Amniotic stem cell (primary cell): ENCODE measurements around the gene ASXL3.

ENCODE experiments used
- DNase-seq: peaks from one replicate; lab custom pipeline; 2025; lab: John Stamatoyannopoulos, UW

The ASXL3 gene

GRCh38 chr18:33660696-33661310 lies 82.8 kb downstream of the ASXL3 start:
- DNase-seq = no peak

DNA sequence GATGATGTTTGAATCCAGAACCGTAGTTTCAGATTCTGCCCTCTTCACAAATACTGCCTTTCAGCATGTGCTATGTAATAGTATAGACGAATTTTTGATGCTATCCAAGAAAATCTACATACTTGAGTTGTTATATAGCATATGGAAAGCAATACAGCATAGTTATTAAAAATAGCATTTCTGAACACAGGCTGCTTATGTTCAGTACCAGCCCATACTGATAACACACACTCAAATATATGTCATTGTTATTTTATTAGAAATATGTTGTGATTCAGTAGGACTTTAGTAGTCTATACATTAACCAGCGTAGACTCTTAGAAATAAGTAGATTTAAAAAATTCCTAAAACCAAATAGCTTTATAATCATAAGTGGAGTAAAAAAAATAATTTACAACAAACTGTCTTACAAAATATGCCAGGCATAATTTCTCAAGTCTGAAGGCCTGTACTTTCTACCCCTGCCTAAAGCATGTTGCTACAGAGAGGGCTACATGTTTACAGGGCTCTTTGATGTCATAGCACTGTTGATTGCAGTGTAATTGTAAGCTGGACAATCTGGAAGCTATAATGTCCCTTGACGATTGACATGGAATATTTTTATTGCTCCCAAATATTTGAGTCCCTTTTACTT lies 86.3 kb downstream of the ASXL3 start:
- no peak for DNase-seq

- DNase-seq = no peak
These were observed 87.2 kb downstream of the ASXL3 start for GRCh38 chr18:33665187-33665586.

DNA sequence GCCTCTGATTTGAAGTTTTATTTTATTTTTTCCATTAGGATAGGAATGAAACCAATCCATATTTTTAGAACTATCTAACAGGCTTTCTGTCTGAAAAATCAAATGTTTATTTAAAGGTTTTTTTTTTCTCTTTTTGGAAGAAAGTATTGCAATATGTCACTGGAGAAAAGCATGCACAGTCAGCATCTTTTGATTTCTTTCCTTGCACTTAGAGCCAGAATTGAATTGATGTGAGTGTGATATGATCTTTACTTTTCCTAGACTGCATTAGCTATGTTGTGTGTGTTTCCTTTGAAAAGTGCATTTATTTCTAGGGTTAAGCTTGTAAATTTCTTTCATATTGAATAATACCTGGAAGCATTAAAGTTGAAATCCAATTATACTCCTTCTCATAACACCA lies 87.6 kb downstream of the ASXL3 start:
- no peak for DNase-seq

DNA sequence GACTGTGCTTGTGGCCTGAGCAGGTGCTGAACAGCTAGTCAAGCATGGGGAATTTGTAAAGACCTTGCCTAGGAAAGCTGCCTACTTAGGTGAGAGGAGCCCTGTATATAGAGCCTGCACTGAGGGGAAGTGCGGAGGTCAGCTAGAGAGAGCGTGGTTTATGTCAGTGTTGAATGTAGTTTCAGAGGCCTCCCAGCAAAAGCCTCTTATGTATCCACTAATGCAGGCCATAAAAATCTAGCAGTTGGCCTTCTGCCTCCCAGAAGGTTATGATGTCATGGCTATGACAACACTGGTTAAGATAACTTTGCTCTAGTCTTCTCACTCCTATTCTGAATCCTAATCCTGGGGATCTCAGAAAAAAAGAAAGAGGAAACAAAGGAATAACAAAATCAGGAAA lies 88.9 kb downstream of the ASXL3 start:
- no peak for DNase-seq

DNA sequence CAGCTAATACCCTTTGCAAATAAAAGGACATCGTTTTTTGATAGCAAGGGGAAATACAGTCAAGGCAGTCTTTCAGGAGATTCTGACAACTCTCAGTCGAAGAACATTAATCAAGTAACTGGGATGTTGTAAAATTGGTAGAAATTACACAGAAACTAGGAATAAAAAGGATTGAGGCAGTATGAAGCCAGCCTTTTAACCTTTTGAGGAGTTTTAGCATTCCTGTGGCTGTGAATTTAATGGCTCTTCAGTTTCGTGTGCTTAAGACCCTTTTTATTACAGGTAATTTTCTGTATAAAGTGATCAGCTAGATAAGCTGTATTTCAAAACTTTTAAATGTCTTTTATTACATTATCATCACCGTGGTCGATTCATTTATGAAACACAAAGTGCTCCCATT lies 91.6 kb downstream of the ASXL3 start:
- no peak for DNase-seq

DNA sequence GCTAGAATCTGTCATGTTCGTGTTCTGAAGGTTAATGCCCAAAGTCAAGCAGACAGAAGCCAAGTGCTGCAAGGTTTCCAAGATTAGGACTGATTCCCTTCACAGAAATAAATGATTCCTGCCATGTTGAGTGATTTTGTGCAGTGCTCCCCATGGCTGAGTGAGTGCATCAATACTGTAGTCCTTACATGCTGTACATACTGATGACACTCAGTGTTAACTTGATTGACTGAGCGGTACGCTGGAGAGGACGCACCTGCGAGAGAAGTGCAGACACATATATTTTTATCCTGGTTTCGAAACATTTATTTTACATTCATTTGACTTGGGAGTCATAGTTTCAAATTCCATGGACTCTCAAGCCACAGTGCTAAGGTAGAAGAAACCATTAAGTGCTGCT lies 92.0 kb downstream of the ASXL3 start:
- DNase-seq = no peak

DNA sequence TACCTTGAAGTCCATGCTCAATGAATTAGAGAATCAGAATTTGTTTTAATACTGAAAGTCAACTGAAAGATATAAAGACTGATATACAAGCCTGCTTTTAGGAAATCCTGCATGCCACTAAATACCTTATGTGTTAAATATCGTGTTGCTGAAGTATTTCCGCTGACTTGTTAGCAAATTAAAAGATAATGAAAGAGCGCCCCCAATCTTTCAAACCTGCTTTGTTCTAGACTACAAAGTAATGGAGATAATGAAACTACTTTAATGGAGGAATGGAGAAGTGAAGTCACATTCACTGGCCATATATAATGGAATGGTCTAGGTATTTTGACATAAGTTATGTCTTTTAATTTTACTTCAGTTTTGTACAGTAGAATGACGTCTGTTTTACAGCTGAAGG lies 95.7 kb downstream of the ASXL3 start:
- no peak for DNase-seq

DNA sequence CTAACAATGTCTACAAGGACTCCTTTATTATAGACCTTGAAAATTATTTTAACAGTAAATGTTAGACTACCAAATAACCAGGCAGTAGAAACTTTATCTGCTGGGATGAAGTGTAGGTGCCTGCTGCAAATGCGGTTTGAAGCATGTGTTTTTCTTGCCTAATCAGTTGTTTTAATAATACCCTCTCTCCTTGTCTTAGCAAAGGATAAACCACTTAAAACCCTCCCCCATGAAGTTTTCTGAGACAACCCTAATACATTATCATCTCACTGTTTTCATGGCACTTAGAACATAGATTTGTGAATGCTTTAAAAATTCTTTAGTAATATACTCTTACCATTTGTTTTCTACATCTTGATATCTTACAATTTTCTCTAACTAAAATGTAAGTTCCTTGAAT lies 98.6 kb downstream of the ASXL3 start:
- no peak for DNase-seq

- no peak for DNase-seq
These were observed 99.9 kb downstream of the ASXL3 start for GRCh38 chr18:33677891-33678290.

- no peak for DNase-seq
These were observed 104.4 kb downstream of the ASXL3 start for GRCh38 chr18:33682436-33682835.

DNA sequence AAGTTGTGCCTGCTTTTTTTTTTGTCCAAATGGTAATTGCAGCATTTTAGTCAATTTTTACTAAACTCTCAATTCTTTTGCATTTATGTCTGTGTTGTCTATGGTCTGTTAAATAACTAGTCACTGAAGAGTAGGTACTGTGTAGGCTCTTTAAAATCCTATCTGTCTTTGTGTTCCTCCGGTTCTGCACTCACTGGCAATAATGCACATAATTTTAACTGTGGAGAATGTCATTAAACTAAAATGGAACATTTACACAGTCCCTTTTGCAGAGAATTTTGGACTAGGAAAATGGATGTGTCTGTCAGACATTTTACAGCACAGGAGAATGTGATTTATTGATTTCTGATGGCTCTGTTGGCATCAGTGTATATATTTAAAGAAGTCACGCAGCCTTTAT lies 116.6 kb downstream of the ASXL3 start:
- DNase-seq = no peak

- DNase-seq = no peak
These were observed 118.5 kb downstream of the ASXL3 start for GRCh38 chr18:33696332-33697162.

- no peak for DNase-seq
These were observed 119.5 kb downstream of the ASXL3 start for GRCh38 chr18:33697498-33697897.

DNA sequence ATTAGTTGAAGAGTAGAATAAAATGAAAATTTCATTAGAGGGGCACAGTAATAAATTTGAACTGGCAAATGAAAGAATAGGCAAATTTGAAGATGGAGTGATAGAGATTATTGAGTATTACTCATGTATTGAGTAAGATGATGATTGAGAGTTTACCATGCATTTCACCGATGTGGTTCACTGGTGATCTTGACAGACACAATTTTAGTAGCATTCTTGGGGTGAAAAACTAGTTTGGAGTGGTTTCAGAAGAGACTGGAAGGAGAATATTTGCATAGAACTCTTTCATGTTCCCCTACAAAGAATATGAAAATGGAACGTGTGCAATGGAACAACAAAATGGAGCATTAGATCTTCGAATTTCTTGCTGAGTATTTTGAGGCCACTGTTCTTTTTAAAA lies 121.4 kb downstream of the ASXL3 start:
- no peak for DNase-seq

DNA sequence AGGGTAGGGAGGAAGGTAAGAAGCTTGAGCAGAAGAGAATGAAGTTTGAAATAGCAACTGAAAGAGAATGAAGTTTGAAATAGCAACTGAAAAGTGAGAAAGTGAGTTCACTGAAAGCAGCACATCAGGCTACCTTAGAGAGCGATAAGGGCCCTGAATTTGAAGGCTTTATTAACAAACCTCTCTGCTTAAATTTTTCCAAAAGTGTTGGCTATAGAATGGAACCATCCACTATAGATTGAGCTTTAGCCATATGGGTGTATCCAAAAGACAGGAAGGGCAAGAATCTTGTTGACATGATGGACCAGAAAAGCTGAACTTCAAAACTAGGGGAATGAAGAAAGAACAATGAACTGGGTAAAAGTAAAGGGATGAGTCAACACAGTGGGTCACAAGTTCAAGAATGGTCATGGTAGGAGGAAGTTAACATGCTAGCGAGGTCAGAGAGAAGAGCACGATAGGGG lies 122.5 kb downstream of the ASXL3 start:
- DNase-seq = no peak

- no peak for DNase-seq
These were observed 124.6 kb downstream of the ASXL3 start for GRCh38 chr18:33702625-33703024.

GRCh38 chr18:33706391-33706790 lies 128.4 kb downstream of the ASXL3 start:
- DNase-seq = no peak

GRCh38 chr18:33708876-33709275 lies 130.9 kb downstream of the ASXL3 start:
- no peak for DNase-seq

- DNase-seq = no peak
These were observed 132.2 kb downstream of the ASXL3 start for GRCh38 chr18:33710269-33710668.

- no peak for DNase-seq
These were observed 133.5 kb downstream of the ASXL3 start for GRCh38 chr18:33711514-33711913.

DNA sequence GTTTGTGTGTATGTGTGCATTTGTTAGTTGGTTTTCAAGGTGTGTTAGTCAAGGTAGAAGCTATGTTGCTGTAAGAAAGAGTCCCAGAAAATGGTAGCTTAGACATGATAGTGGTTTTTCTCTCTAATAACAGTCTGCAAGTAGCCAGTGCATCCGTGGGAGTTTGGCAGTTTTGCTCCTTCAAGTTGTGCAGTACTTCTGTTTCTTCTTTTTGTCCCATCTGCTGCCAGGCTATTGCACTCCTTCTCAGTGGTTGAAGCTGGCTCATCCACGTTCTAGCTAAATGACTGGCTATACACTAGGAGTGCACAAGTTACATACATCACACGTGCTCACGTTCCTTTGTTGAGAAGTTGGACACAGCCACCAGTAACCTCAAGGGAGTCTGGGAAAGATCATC lies 134.7 kb downstream of the ASXL3 start:
- DNase-seq = no peak

- DNase-seq = no peak
These were observed 138.2 kb downstream of the ASXL3 start for GRCh38 chr18:33716061-33716683.
